ENCODE measurements around the gene MICU2. TPM values are rescaled to one million over a fixed set of nuclear protein-coding genes. Genes with fewer than 3 reads are reported as not detected.

Gene MICU2
- total RNA-seq, 1 donor from 2014 or later: 104 TPM

DNA sequence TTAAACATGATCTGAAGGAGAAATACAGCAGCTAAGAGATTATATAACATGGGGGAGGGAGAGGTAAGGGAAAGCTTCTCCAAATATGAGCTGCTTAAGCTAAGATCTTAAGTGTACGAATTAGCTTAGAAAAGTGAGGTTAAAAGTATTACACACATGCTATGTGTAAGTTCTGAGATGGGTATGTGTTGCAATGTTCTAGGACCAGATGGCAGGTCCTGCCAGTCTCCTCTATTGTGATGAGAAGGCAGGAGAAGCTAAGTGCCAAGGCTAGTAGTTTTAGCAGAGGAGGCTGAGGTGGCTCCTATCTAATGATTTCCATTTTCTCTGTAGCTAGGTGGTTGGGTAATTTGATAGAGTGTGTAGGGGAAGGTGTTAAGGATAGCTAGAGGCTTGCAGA is 57.6 kb downstream of the MICU2 start:
- TF ChIP-seq, protein P1, sequence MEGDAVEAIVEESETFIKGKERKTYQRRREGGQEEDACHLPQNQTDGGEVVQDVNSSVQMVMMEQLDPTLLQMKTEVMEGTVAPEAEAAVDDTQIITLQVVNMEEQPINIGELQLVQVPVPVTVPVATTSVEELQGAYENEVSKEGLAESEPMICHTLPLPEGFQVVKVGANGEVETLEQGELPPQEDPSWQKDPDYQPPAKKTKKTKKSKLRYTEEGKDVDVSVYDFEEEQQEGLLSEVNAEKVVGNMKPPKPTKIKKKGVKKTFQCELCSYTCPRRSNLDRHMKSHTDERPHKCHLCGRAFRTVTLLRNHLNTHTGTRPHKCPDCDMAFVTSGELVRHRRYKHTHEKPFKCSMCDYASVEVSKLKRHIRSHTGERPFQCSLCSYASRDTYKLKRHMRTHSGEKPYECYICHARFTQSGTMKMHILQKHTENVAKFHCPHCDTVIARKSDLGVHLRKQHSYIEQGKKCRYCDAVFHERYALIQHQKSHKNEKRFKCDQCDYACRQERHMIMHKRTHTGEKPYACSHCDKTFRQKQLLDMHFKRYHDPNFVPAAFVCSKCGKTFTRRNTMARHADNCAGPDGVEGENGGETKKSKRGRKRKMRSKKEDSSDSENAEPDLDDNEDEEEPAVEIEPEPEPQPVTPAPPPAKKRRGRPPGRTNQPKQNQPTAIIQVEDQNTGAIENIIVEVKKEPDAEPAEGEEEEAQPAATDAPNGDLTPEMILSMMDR (IDR thresholded peaks at IDR 0.05; ENCODE audit: insufficient read depth, low read length, poor library complexity, severe bottlenecking): no peak
- Histone ChIP-seq H3K27me3 (ENCODE audit: control insufficient read depth, insufficient read depth, low read length) (no peaks in the 10 kb centered on the region), H3K36me3 (ENCODE audit: control insufficient read depth, insufficient read depth, low read length) (no peaks in the 10 kb centered on the region), H3K4me3 (ENCODE audit: low read depth, low read length) (no peak overlapping the region)
- no peak for DNase-seq (ENCODE audit: low read depth)

DNA sequence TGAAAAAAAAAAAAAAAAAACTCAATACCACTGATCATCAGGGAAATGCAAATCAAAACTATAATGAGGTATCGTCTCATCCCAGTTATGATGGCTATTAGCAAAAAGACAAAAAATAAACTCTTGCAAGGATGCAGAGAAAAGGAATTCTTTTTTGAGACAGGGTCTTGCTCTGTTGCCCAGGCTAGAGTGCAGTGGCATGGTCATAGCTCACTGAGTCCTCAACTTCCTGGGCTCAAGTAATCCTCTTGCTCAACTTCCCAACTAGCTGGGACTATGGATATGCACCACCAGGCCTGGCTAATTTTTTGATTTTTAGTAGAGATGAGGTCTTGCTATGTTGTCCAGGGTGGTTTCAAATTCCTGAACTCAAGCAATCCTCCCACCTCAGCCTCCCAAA is 59.5 kb downstream of the MICU2 start:
- TF ChIP-seq, protein P1 (IDR thresholded peaks at IDR 0.05; ENCODE audit: insufficient read depth, low read length, poor library complexity, severe bottlenecking): no peak
- Histone ChIP-seq H3K27me3 (ENCODE audit: control insufficient read depth, insufficient read depth, low read length) (no peaks in the 10 kb centered on the region), H3K4me3 (ENCODE audit: low read depth, low read length) (no peak overlapping the region), H3K36me3 (ENCODE audit: control insufficient read depth, insufficient read depth, low read length) (no peaks in the 10 kb centered on the region)
- no peak for DNase-seq (ENCODE audit: low read depth)

GRCh38 chr13:21542563-21542962 is 61.4 kb downstream of the MICU2 start:
- no peak overlapping the region for H3K4me3 ChIP-seq (ENCODE audit: low read depth, low read length)
- no peaks in the 10 kb centered on the region for H3K36me3 ChIP-seq (ENCODE audit: control insufficient read depth, insufficient read depth, low read length)
- DNase-seq (ENCODE audit: low read depth): no peak
- no peaks in the 10 kb centered on the region for H3K27me3 ChIP-seq (ENCODE audit: control insufficient read depth, insufficient read depth, low read length)
- TF ChIP-seq, protein P1 (IDR thresholded peaks at IDR 0.05; ENCODE audit: insufficient read depth, low read length, poor library complexity, severe bottlenecking): no peak

- no peaks in the 10 kb centered on the region for H3K36me3 ChIP-seq (ENCODE audit: control insufficient read depth, insufficient read depth, low read length)
- H3K4me3 ChIP-seq (ENCODE audit: low read depth, low read length): no peak overlapping the region
- TF ChIP-seq, protein P1 (IDR thresholded peaks at IDR 0.05; ENCODE audit: insufficient read depth, low read length, poor library complexity, severe bottlenecking): no peak
- DNase-seq (ENCODE audit: low read depth): no peak
- no peaks in the 10 kb centered on the region for H3K27me3 ChIP-seq (ENCODE audit: control insufficient read depth, insufficient read depth, low read length)
These were observed 62.0 kb downstream of the MICU2 start for GRCh38 chr13:21541980-21542379.

DNA sequence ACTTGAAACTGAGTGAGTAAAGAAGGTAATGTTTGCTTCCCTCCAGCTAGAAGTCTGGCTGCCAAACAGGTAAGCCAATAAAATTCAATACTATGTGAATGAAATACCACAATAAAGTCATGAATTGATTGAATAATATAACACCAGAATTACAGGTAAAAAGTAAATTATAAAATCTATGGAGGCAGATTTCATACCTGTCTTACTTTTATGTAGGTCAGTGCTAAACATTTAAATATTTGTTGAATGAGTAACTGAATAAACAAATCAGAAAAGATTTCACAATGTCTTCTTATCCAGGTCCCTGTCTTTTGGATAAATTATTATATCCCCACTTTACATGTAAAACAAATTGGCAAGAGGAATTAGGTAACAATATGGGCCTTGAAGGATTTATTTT is 62.7 kb downstream of the MICU2 start:
- TF ChIP-seq, protein P1 (IDR thresholded peaks at IDR 0.05; ENCODE audit: insufficient read depth, low read length, poor library complexity, severe bottlenecking): no peak
- H3K27me3 ChIP-seq (ENCODE audit: control insufficient read depth, insufficient read depth, low read length): no peaks in the 10 kb centered on the region
- H3K36me3 ChIP-seq (ENCODE audit: control insufficient read depth, insufficient read depth, low read length): no peaks in the 10 kb centered on the region
- no peak for DNase-seq (ENCODE audit: low read depth)
- no peak overlapping the region for H3K4me3 ChIP-seq (ENCODE audit: low read depth, low read length)

DNA sequence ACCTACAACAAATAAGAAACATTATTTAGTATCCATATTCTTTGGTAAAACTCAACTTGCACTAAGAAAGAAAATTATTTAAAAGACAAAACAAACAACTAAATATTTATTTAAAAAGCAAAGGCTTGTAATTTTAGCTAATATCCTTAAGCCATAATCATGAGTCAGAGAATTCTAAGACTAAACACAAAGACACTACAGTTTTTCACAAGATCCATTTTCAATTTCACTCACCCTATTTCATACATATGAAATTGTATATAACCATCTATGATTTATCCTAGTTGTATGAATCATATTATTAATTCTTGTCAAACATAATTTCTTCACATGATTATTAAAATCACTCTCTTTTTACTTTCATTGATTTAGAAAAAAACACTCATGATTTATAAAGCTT is 64.3 kb downstream of the MICU2 start:
- Histone ChIP-seq H3K4me3 (ENCODE audit: low read depth, low read length) (no peak overlapping the region), H3K36me3 (ENCODE audit: control insufficient read depth, insufficient read depth, low read length) (no peaks in the 10 kb centered on the region), H3K27me3 (ENCODE audit: control insufficient read depth, insufficient read depth, low read length) (no peaks in the 10 kb centered on the region)
- no peak for DNase-seq (ENCODE audit: low read depth)
- TF ChIP-seq, protein P1 (IDR thresholded peaks at IDR 0.05; ENCODE audit: insufficient read depth, low read length, poor library complexity, severe bottlenecking): no peak

Data from kidney epithelial cell (primary cell).